ENCODE data around the gene RBMS1.

GRCh38 chr2:160278101-160278878 is 215.3 kb downstream of the RBMS1 start:
- TF ChIP-seq, protein P1, sequence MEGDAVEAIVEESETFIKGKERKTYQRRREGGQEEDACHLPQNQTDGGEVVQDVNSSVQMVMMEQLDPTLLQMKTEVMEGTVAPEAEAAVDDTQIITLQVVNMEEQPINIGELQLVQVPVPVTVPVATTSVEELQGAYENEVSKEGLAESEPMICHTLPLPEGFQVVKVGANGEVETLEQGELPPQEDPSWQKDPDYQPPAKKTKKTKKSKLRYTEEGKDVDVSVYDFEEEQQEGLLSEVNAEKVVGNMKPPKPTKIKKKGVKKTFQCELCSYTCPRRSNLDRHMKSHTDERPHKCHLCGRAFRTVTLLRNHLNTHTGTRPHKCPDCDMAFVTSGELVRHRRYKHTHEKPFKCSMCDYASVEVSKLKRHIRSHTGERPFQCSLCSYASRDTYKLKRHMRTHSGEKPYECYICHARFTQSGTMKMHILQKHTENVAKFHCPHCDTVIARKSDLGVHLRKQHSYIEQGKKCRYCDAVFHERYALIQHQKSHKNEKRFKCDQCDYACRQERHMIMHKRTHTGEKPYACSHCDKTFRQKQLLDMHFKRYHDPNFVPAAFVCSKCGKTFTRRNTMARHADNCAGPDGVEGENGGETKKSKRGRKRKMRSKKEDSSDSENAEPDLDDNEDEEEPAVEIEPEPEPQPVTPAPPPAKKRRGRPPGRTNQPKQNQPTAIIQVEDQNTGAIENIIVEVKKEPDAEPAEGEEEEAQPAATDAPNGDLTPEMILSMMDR (IDR thresholded peaks at IDR 0.05; ENCODE audit: low read depth, low read length): no peak
- no peak for TF ChIP-seq EZH2phosphoT487 (IDR thresholded peaks at IDR 0.05; ENCODE audit: low read depth)

All from OCI-LY3 (cell line).